NCI-H524 (cell line): ENCODE results near the gene NRG3.
"Not testable (repeated sequence)": the region's sequence is repeated elsewhere in the genome, so short reads cannot be mapped to it uniquely, and the experiment has no call there.

Source experiments
- DNase-seq, 2 experiments: peaks; one replicate each; lab custom pipeline; 2025; lab: John Stamatoyannopoulos, UW

Gene NRG3

GRCh38 chr10:82982110-82982608 is 1107.2 kb downstream of the NRG3 start:
- no peak for DNase-seq

- DNase-seq, result no peak
Measured at GRCh38 chr10:82986216-82986615, 1111.2 kb downstream of the NRG3 start.

GRCh38 chr10:83006479-83006878 is 1131.5 kb downstream of the NRG3 start:
- DNase-seq, result not testable (repeated sequence)

- no peak for DNase-seq
Measured at GRCh38 chr10:83007510-83007909, 1132.5 kb downstream of the NRG3 start.

GRCh38 chr10:83012866-83013265 is 1137.9 kb downstream of the NRG3 start:
- DNase-seq, result no peak

- DNase-seq, result no peak
Measured at GRCh38 chr10:83017076-83017867, 1142.3 kb downstream of the NRG3 start.

- DNase-seq, result no peak
Measured at GRCh38 chr10:83023662-83024061, 1148.7 kb downstream of the NRG3 start.
